HG02981 (cell line): ENCODE data around the gene WFDC9.
A peak's percentile ranks its signal among the peaks of the same experiment; 100 is the strongest.
"Not testable (repeated sequence)": the region's sequence is repeated elsewhere in the genome, so short reads cannot be mapped to it uniquely, and the experiment has no call there.

Experiments
- ATAC-seq: cut with Tn5 transposase; IDR thresholded peaks from one replicate; pipeline ENCODE4 v1.9.1; 2021; ENCODE audit warnings: mild to moderate bottlenecking, moderate library complexity; ENCODE audit not compliant: unreplicated experiment

WFDC9 gene

DNA sequence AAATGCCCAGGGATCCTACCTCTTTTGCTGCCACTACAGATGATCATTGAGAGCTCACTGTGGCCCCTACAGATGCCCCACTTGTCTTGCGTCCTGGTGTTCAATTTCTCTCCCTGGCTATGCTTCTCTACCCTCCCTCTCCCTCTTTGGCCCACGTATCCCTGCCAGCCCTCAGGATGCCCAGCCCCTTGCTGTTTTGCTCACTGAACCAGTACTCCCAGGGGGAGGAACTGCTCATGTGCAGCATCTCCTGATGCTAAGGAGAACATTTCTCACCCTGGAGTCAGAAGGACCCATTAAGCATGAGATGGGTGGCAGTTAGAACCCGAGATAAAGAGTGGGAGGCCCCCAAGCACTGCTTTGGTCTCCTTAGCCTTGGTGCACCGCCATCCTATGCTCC is at the start of gene WFDC9:
TSS of gene WFDC9 (minus strand) at position 101 of the 400 bp plus-strand sequence. CDS start 21,103 bp downstream, outside the sequence.
- no peak for ATAC-seq

DNA sequence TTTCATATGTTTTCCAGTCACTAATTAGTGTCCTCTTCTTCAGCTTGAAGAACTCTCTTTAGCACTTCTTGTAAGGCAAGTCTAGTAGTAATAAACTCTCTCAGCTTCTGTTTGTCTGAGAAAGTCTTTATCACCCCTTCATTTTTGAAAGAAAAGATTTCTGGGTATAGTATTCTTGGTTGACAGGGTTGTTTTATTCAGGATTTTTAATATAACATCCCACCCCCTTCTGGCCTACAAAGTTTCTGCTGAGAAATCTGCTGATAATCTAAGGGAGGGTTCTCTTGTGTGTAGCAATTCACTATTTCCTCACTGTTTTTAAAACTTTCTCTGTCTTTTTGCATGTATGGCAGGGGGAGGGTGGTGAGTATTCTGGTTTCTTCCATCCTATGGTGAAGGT is 48.6 kb upstream of the WFDC9 start:
- no peak for ATAC-seq

DNA sequence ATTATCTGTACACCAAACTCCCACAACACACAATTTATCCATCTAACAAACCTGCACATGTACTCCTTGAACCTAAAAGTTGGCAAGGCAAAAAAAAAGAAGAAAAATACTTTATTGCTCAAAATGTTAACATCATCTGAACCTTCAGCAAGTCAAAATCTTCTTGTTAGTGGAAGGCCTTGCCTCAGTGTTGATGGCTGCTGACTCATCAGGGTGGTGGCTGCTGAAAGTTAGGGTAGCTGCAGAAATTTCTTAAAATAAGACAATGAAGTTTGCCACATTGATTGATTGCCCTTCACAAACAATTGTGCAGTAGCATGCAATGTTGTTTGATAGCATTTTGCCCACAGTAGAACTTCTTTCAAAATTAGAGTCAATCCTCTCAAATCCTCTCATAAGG is 41.7 kb upstream of the WFDC9 start:
- ATAC-seq = no peak

GRCh38 chr20:45670139-45670538 is 39.1 kb upstream of the WFDC9 start, which contains the start of gene WFDC11:
Gene WFDC11, minus strand, starts transcription at chr20:45670239. Its CDS starts 19,639 bp downstream, at chr20:45650600.
- ATAC-seq = no peak

- ATAC-seq = not testable (repeated sequence)
These were observed 26.0 kb upstream of the WFDC9 start for GRCh38 chr20:45657038-45657437.

DNA sequence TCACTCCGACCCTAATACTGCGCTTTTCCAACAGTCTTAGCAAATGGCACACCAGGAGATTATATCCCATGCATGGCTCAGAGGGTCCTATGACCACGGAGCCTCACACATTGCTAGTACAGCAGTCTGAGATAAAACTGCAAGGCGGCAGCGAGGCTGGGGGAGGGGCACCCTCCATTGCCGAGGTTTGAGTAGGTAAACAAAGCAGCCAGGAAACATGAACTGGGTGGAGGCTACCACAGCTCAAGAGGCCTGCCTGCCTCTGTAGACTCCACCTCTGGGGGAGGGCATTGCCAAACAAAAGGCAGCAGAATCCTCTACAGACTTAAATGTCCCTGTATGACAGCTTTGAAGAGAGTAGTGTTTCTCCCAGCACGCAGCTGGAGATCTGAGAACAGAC is 20.6 kb upstream of the WFDC9 start:
- not testable (repeated sequence) for ATAC-seq

DNA sequence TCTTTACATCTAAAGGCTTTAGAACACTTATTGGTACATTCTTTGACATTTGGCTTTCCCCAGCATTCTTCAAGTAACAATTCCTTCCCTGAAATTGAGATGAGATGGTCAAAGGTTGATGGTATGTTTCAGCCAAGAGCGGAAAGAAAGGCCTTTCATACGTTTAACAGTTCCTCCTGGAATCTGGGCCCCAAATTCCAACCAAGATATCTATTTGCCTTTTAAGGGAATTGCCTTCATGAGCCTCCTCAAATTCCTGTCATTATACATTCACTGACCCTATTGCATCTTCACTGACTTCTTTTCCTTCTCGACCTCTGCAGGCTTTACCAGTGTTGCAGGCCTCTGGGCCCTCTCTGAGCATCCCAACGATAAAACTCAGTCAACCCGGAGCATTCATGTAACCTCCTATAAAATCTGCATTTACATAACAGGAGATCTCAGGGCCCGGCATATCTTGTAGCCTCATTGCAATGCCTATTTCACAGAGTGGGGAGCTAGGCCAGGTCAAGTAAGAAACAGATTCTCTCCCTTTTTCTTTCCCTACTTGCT is 18.3 kb upstream of the WFDC9 start:
- ATAC-seq = no peak

GRCh38 chr20:45647441-45648050 is 16.5 kb upstream of the WFDC9 start:
- ATAC-seq = no peak

GRCh38 chr20:45646875-45647274 is 15.8 kb upstream of the WFDC9 start:
- no peak for ATAC-seq

- ATAC-seq = not testable (repeated sequence)
These were observed 14.8 kb upstream of the WFDC9 start for GRCh38 chr20:45645869-45646268.

DNA sequence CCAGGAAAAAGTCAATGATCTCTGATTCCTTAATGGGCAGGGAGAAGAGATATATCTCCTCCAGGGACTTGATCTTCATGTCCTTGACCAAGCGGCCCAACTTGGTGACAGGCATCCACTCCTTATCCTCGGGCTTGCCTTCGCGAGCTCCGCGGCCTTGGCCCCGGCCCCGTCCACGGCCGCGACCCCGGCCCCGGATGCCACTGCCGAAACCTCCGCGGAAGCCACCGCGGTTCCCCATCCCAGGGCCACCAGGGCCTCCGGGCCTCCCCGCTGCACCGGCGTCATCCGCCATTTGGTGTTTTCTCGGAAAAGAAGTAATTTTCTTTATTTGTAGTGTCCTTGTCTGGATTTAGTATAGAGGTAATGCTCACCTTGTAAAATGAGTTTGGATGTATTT is 10.0 kb upstream of the WFDC9 start:
- ATAC-seq = not testable (repeated sequence)

DNA sequence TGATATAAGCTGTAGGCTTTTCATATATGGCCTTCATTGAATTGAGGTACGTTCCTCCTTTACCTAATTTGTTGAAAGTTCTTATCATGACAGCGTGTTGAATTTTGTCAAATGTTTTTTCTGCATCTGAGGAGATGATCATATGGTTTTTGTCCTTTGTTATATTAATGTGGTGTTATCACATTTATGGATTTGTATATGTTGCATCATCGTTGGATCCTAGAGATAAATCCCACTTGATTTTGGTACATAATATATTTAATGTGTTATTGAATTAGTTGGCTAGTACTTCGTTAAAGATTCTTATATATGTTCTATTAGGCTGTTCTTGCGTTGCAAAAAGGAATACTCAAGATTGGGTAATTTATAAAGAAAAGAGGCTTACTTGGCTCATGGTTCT is 8.6 kb upstream of the WFDC9 start:
- no peak for ATAC-seq

- no peak for ATAC-seq
These were observed 5.4 kb upstream of the WFDC9 start for GRCh38 chr20:45636513-45636912.

DNA sequence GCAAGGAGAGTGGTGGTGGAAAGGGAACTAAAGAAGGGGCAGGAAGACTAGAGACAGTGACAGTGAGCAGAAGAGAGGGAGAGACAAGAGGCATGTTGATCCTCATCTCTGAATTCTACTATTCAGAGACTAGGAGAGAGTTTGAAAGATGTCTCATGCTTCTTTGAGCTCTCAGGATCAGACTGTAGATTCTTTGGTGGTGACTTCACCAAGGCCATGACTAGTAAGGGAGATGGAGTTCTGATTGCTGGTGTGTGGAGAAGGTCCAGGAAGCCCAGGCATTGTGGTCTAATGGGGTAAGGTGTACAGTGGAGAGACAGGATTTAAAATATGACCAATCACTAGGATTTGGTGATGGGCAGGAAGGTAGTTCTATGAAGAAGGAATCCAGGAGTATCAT is 713 bp downstream of the WFDC9 start:
- ATAC-seq = no peak

GRCh38 chr20:45629496-45630100 is 1.5 kb downstream of the WFDC9 start, which contains the start of gene WFDC10A:
Gene WFDC10A, plus strand, starts transcription at chr20:45629739. Its CDS starts 75 bp downstream, at chr20:45629814.
- ATAC-seq = peak; percentile 67

DNA sequence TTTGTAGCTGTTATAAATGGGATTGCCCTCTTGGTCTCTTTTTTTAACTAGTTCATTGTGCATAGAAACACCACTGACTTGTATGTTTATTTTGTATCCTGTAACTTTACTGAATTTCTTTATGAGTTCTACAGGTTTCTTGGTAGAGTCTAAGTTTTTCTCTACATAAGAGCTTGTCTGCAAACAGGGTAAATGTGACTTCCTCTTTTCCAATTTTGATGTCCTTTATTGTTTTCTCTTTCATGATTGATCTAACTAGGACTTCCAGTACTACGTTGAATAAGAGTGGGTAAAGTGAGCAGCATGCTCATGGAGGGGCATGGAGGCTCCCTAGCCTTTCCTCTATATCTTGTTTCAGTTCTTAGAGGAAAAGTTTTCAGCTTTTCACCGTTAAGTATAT is 4.5 kb downstream of the WFDC9 start:
- no peak for ATAC-seq

DNA sequence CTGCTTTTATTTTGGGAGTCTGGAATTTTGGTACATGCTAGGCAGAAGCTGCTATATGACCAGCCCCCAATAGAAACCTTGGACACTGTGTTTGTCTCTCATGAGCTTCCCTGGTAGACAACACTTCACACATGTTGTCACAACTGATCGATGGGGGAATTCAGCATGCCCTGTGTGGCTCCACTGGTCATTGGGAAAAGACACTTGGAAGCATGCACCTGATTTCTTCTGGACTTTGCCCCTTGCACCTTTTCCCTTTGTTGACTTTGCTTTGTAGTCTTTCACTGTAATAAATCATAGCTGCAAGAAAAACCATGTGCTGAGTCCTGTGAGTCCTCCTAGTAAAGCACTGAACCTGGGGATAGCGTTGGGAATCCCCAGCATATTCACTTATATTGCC is 9.5 kb downstream of the WFDC9 start:
- no peak for ATAC-seq

GRCh38 chr20:45617591-45617990 is 13.5 kb downstream of the WFDC9 start:
- ATAC-seq = no peak

DNA sequence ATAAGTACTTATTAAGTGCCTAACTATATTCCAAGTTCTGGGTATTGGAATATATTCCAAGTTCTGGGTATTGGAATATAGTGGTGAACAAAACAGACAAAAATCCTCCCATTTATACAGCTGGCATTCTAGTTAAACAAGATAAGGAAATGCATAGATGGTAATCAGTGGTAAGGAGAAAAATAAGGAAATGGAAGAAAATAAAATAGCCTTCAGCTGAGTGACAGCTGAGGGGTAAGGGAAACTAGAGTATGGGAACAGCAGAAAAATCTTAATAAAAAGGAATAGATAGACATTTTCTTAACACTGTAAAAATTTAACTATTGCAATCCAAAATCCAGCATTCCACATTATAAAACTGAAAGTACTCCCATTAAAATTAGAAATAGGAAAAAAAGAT is 18.8 kb downstream of the WFDC9 start:
- ATAC-seq = no peak

GRCh38 chr20:45611054-45611453 is 20.0 kb downstream of the WFDC9 start:
- ATAC-seq = no peak

- ATAC-seq = no peak
These were observed 23.3 kb downstream of the WFDC9 start for GRCh38 chr20:45607810-45608209.

GRCh38 chr20:45595235-45595634 is 35.8 kb downstream of the WFDC9 start:
- no peak for ATAC-seq
